Measurements from ENCODE around the gene DMD.

The DMD gene

GRCh38 chrX:31123335-31123734 is 2088.0 kb downstream of the DMD start:
- no peak for DNase-seq
- no peak overlapping the region for H3K4ac ChIP-seq (ENCODE audit: low read depth, low read length)
- no peaks in the 10 kb centered on the region for H3K79me2 ChIP-seq (ENCODE audit: control insufficient read depth, insufficient read depth, low read length, poor library complexity)
- no peak overlapping the region for H4K91ac ChIP-seq (ENCODE audit: low read depth, low read length)
- H3K4me1 ChIP-seq (ENCODE audit: control insufficient read depth in 1 of 2, insufficient read depth in 2 of 2, low read length in 2 of 2) = no peaks in the 10 kb centered on the region
- no peak overlapping the region for H3K23ac ChIP-seq (ENCODE audit: low read length)
- no peak overlapping the region for H2BK12ac ChIP-seq (ENCODE audit: low read length)
- no peaks in the 10 kb centered on the region for H3K79me1 ChIP-seq (ENCODE audit: low read length)
- H2AFZ ChIP-seq (ENCODE audit: insufficient read depth, low read length, poor library complexity) = no peak overlapping the region
- no peaks in the 10 kb centered on the region for H3K36me3 ChIP-seq (ENCODE audit: control insufficient read depth in 1 of 2, insufficient read depth in 2 of 2, low read length in 2 of 2)
- no peak overlapping the region for H2BK5ac ChIP-seq (ENCODE audit: low read depth, low read length, poor library complexity)
- H2AK5ac ChIP-seq (ENCODE audit: low read length) = no peak overlapping the region
- H3K27ac ChIP-seq (ENCODE audit: low read depth, low read length) = no peak overlapping the region
- H4K12ac ChIP-seq (ENCODE audit: low read depth, low read length) = no peak overlapping the region
- H3K18ac ChIP-seq (ENCODE audit: low read length) = no peak overlapping the region
- no peak overlapping the region for H3K4me3 ChIP-seq (ENCODE audit: low read depth, low read length)
- no peak overlapping the region for H2BK120ac ChIP-seq (ENCODE audit: insufficient read depth, low read length, poor library complexity)
- no CpG with 5 or more reads among the region's 3 CpGs for WGBS (ENCODE audit: extremely low coverage, insufficient coverage, insufficient read length)
- no peak overlapping the region for H3K9ac ChIP-seq (ENCODE audit: low read length)
- no peak overlapping the region for H4K8ac ChIP-seq (ENCODE audit: low read depth, low read length)
- no peaks in the 10 kb centered on the region for H3K9me3 ChIP-seq (ENCODE audit: insufficient read depth, low read depth, low read length)
- no peak overlapping the region for H3K4me2 ChIP-seq (ENCODE audit: low read length)
- no peak overlapping the region for H3K14ac ChIP-seq (ENCODE audit: low read length)
- H3K27me3 ChIP-seq (ENCODE audit: insufficient read depth, low read length) = no peaks in the 10 kb centered on the region

- DNase-seq = no peak
- no peak overlapping the region for H2BK120ac ChIP-seq (ENCODE audit: insufficient read depth, low read length, poor library complexity)
- no peak overlapping the region for H4K8ac ChIP-seq (ENCODE audit: low read depth, low read length)
- H3K27ac ChIP-seq (ENCODE audit: low read depth, low read length) = no peak overlapping the region
- no peaks in the 10 kb centered on the region for H3K9me3 ChIP-seq (ENCODE audit: insufficient read depth, low read depth, low read length)
- no peak overlapping the region for H3K9ac ChIP-seq (ENCODE audit: low read length)
- H2BK5ac ChIP-seq (ENCODE audit: low read depth, low read length, poor library complexity) = no peak overlapping the region
- H3K4ac ChIP-seq (ENCODE audit: low read depth, low read length) = no peak overlapping the region
- no peak overlapping the region for H3K23ac ChIP-seq (ENCODE audit: low read length)
- H3K79me1 ChIP-seq (ENCODE audit: low read length) = no peaks in the 10 kb centered on the region
- no peak overlapping the region for H3K18ac ChIP-seq (ENCODE audit: low read length)
- H4K91ac ChIP-seq (ENCODE audit: low read depth, low read length) = no peak overlapping the region
- H3K14ac ChIP-seq (ENCODE audit: low read length) = no peak overlapping the region
- no peaks in the 10 kb centered on the region for H3K4me1 ChIP-seq (ENCODE audit: control insufficient read depth in 1 of 2, insufficient read depth in 2 of 2, low read length in 2 of 2)
- H3K27me3 ChIP-seq (ENCODE audit: insufficient read depth, low read length) = no peaks in the 10 kb centered on the region
- no peak overlapping the region for H2AFZ ChIP-seq (ENCODE audit: insufficient read depth, low read length, poor library complexity)
- H3K4me3 ChIP-seq (ENCODE audit: low read depth, low read length) = no peak overlapping the region
- no peaks in the 10 kb centered on the region for H3K79me2 ChIP-seq (ENCODE audit: control insufficient read depth, insufficient read depth, low read length, poor library complexity)
- WGBS (ENCODE audit: extremely low coverage, insufficient coverage, insufficient read length) = no CpG with 5 or more reads among the region's 4 CpGs
- H2AK5ac ChIP-seq (ENCODE audit: low read length) = no peak overlapping the region
- no peak overlapping the region for H2BK12ac ChIP-seq (ENCODE audit: low read length)
- no peak overlapping the region for H3K4me2 ChIP-seq (ENCODE audit: low read length)
- H3K36me3 ChIP-seq (ENCODE audit: control insufficient read depth in 1 of 2, insufficient read depth in 2 of 2, low read length in 2 of 2) = no peaks in the 10 kb centered on the region
- H4K12ac ChIP-seq (ENCODE audit: low read depth, low read length) = no peak overlapping the region
These were observed 2094.1 kb downstream of the DMD start for GRCh38 chrX:31117266-31117665.

GRCh38 chrX:31115398-31115797 is 2096.0 kb downstream of the DMD start:
- Histone ChIP-seq H4K91ac (ENCODE audit: low read depth, low read length) (no peak overlapping the region), H3K4me3 (ENCODE audit: low read depth, low read length) (no peak overlapping the region), H2BK5ac (ENCODE audit: low read depth, low read length, poor library complexity) (no peak overlapping the region), H4K8ac (ENCODE audit: low read depth, low read length) (no peak overlapping the region), H3K14ac (ENCODE audit: low read length) (no peak overlapping the region), H3K4me2 (ENCODE audit: low read length) (no peak overlapping the region), H2AFZ (ENCODE audit: insufficient read depth, low read length, poor library complexity) (no peak overlapping the region), H3K9ac (ENCODE audit: low read length) (no peak overlapping the region), H2AK5ac (ENCODE audit: low read length) (no peak overlapping the region), H3K36me3 (ENCODE audit: control insufficient read depth in 1 of 2, insufficient read depth in 2 of 2, low read length in 2 of 2) (no peaks in the 10 kb centered on the region), H2BK120ac (ENCODE audit: insufficient read depth, low read length, poor library complexity) (no peak overlapping the region), H3K9me3 (ENCODE audit: insufficient read depth, low read depth, low read length) (no peaks in the 10 kb centered on the region), H4K12ac (ENCODE audit: low read depth, low read length) (no peak overlapping the region), H3K4ac (ENCODE audit: low read depth, low read length) (no peak overlapping the region), H3K27ac (ENCODE audit: low read depth, low read length) (no peak overlapping the region), H3K79me2 (ENCODE audit: control insufficient read depth, insufficient read depth, low read length, poor library complexity) (no peaks in the 10 kb centered on the region), H3K4me1 (ENCODE audit: control insufficient read depth in 1 of 2, insufficient read depth in 2 of 2, low read length in 2 of 2) (no peaks in the 10 kb centered on the region), H3K79me1 (ENCODE audit: low read length) (no peaks in the 10 kb centered on the region), H3K23ac (ENCODE audit: low read length) (no peak overlapping the region), H2BK12ac (ENCODE audit: low read length) (no peak overlapping the region), H3K18ac (ENCODE audit: low read length) (no peak overlapping the region), H3K27me3 (ENCODE audit: insufficient read depth, low read length) (no peaks in the 10 kb centered on the region)
- no peak for DNase-seq
- no CpG with 5 or more reads among the region's 4 CpGs for WGBS (ENCODE audit: extremely low coverage, insufficient coverage, insufficient read length)

GRCh38 chrX:31114858-31115257 is 2096.5 kb downstream of the DMD start:
- DNase-seq = no peak
- Histone ChIP-seq H2BK5ac (ENCODE audit: low read depth, low read length, poor library complexity) (no peak overlapping the region), H2AFZ (ENCODE audit: insufficient read depth, low read length, poor library complexity) (no peak overlapping the region)

More at GRCh38 chrX:31114858-31115257, 2096.5 kb downstream of the DMD start:
- Histone ChIP-seq H3K23ac (ENCODE audit: low read length) (no peak overlapping the region), H3K4me3 (ENCODE audit: low read depth, low read length) (no peak overlapping the region), H2BK12ac (ENCODE audit: low read length) (no peak overlapping the region), H2BK120ac (ENCODE audit: insufficient read depth, low read length, poor library complexity) (no peak overlapping the region), H3K14ac (ENCODE audit: low read length) (no peak overlapping the region), H3K27me3 (ENCODE audit: insufficient read depth, low read length) (no peaks in the 10 kb centered on the region), H4K91ac (ENCODE audit: low read depth, low read length) (no peak overlapping the region), H3K4me1 (ENCODE audit: control insufficient read depth in 1 of 2, insufficient read depth in 2 of 2, low read length in 2 of 2) (no peaks in the 10 kb centered on the region), H4K8ac (ENCODE audit: low read depth, low read length) (no peak overlapping the region), H3K4ac (ENCODE audit: low read depth, low read length) (no peak overlapping the region), H3K27ac (ENCODE audit: low read depth, low read length) (no peak overlapping the region), H3K36me3 (ENCODE audit: control insufficient read depth in 1 of 2, insufficient read depth in 2 of 2, low read length in 2 of 2) (no peaks in the 10 kb centered on the region), H2AK5ac (ENCODE audit: low read length) (no peak overlapping the region), H3K9ac (ENCODE audit: low read length) (no peak overlapping the region), H3K9me3 (ENCODE audit: insufficient read depth, low read depth, low read length) (no peaks in the 10 kb centered on the region), H4K12ac (ENCODE audit: low read depth, low read length) (no peak overlapping the region), H3K79me1 (ENCODE audit: low read length) (no peaks in the 10 kb centered on the region), H3K79me2 (ENCODE audit: control insufficient read depth, insufficient read depth, low read length, poor library complexity) (no peaks in the 10 kb centered on the region), H3K4me2 (ENCODE audit: low read length) (no peak overlapping the region), H3K18ac (ENCODE audit: low read length) (no peak overlapping the region)
- no CpG with 5 or more reads among the region's 2 CpGs for WGBS (ENCODE audit: extremely low coverage, insufficient coverage, insufficient read length)

Measured in trophoblast cell (in vitro differentiated cells and primary cell).